Naive thymus-derived CD4-positive, alpha-beta T cell (primary cell): ENCODE measurements around the gene PCDHA6. TPM values are rescaled to one million over a fixed set of nuclear protein-coding genes. Genes with fewer than 3 reads are reported as not detected.

Experiments used
- ATAC-seq: fragments of 150-1000 bp; cut with Tn5 transposase; 2 replicates; pipeline ENCODE4 v1.10.0; 2021; ENCODE audit warnings: mild to moderate bottlenecking, moderate library complexity
- CTCF ChIA-PET: fragments of 350-600 bp; sonication (Branson Sonifier 250); formaldehyde crosslinking; loops from one replicate; lab custom pipeline; 2021; ENCODE audit warnings: antibody characterized with exemption; lab: Charles Lee
- POLR2A ChIA-PET: fragments of 350-600 bp; sonication (Branson Sonifier 250); formaldehyde crosslinking; loops from one replicate; lab custom pipeline; 2021; ENCODE audit warnings: antibody characterized with exemption, inconsistent platforms; lab: Charles Lee
- DNase-seq, 9 donors: peaks; one replicate each; pipeline versions ENCODE4 v3.0.0 to v3.0.0-alpha.2; 2020 to 2022; ENCODE audit warnings: mixed read lengths in 1 of 9
- H3K27ac ChIP-seq: one replicate; pipeline ENCODE4 v1.7.0; 2013; ENCODE audit warnings: mild to moderate bottlenecking, low read depth, low read length, moderate library complexity
- H3K27me3 ChIP-seq, 2 donors: one replicate each; pipeline ENCODE4 v1.7.0; 2013; ENCODE audit warnings: low read length in 2 of 2, mild to moderate bottlenecking in 2 of 2, moderate library complexity in 2 of 2; ENCODE audit not compliant: control insufficient read depth in 2 of 2, insufficient read depth in 2 of 2
- H3K36me3 ChIP-seq, 3 experiments: 1 replicate in 2 of 3; 2 replicates in 1 of 3; pipeline ENCODE4 v1.7.0; 2013; ENCODE audit warnings: low read length in 3 of 3, mild to moderate bottlenecking in 3 of 3, moderate library complexity in 1 of 3; ENCODE audit not compliant: insufficient read depth in 3 of 3, control insufficient read depth in 2 of 3
- H3K4me1 ChIP-seq, 2 donors: one replicate each; pipeline ENCODE4 v1.7.0; 2013; ENCODE audit warnings: low read length in 2 of 2, mild to moderate bottlenecking in 2 of 2, moderate library complexity in 1 of 2; ENCODE audit not compliant: control insufficient read depth in 2 of 2, insufficient read depth in 2 of 2
- H3K4me3 ChIP-seq: 2 replicates; pipeline ENCODE4 v1.7.0; 2013; ENCODE audit warnings: mild to moderate bottlenecking, low read length
- H3K9me3 ChIP-seq, 3 experiments: 1 replicate in 2 of 3; 2 replicates in 1 of 3; pipeline ENCODE4 v1.7.0; 2013; ENCODE audit warnings: low read length in 3 of 3; ENCODE audit not compliant: control insufficient read depth in 2 of 3
- H3K27ac Mint-ChIP-seq, 9 donors: one replicate each; pipeline ENCODE4 v1.8.0; 2020 to 2022; ENCODE audit warnings: mixed read lengths in 9 of 9, mild to moderate bottlenecking in 8 of 9, moderate library complexity in 5 of 9, inconsistent platforms in 2 of 9
- H3K27me3 Mint-ChIP-seq, 5 donors: one replicate each; pipeline ENCODE4 v1.8.0; 2021 to 2022; ENCODE audit warnings: mixed read lengths in 5 of 5, mild to moderate bottlenecking in 1 of 5
- H3K36me3 Mint-ChIP-seq, 5 donors: one replicate each; pipeline ENCODE4 v1.8.0; 2020 to 2022; ENCODE audit warnings: mixed read lengths in 5 of 5, mild to moderate bottlenecking in 3 of 5, inconsistent platforms in 1 of 5
- H3K4me1 Mint-ChIP-seq, 7 donors: one replicate each; pipeline ENCODE4 v1.8.0; 2020 to 2022; ENCODE audit warnings: mixed read lengths in 7 of 7, mild to moderate bottlenecking in 3 of 7, inconsistent platforms in 1 of 7
- H3K4me3 Mint-ChIP-seq, 10 donors: one replicate each; pipeline ENCODE4 v1.8.0; 2020 to 2022; ENCODE audit warnings: mild to moderate bottlenecking in 10 of 10, mixed read lengths in 10 of 10, moderate library complexity in 6 of 10, inconsistent platforms in 2 of 10
- H3K9me3 Mint-ChIP-seq, 11 donors: one replicate each; pipeline ENCODE4 v1.8.0; 2020 to 2022; ENCODE audit warnings: mixed read lengths in 11 of 11, mild to moderate bottlenecking in 4 of 11, inconsistent platforms in 1 of 11, moderate library complexity in 1 of 11
- intact Hi-C, 2 donors: fragments of 100-400 bp; cut with micrococcal nuclease; formaldehyde crosslinking; loops; one replicate each; pipeline ENCODE4 v1.15.1; 2023
- polyA plus RNA-seq, 2 donors: library from polyadenylated mRNA; unstranded; fragments of 300-500 nt; fragmentation: Illumina TruSeq; gene quantifications; one replicate each; pipeline ENCODE4 v1.2.3, GENCODE V29; 2021
- total RNA-seq, 6 experiments: library from RNA in 5 of 6; stranded (reverse) in 5 of 6; gene quantifications; 1 replicate in 5 of 6; 2 replicates in 1 of 6; pipeline ENCODE4 v1.2.3 and lab custom pipeline; 2021 to 2026

PCDHA6 gene
- total and polyA plus RNA-seq, 7 experiments from 2014 or later, result not detected

DNA sequence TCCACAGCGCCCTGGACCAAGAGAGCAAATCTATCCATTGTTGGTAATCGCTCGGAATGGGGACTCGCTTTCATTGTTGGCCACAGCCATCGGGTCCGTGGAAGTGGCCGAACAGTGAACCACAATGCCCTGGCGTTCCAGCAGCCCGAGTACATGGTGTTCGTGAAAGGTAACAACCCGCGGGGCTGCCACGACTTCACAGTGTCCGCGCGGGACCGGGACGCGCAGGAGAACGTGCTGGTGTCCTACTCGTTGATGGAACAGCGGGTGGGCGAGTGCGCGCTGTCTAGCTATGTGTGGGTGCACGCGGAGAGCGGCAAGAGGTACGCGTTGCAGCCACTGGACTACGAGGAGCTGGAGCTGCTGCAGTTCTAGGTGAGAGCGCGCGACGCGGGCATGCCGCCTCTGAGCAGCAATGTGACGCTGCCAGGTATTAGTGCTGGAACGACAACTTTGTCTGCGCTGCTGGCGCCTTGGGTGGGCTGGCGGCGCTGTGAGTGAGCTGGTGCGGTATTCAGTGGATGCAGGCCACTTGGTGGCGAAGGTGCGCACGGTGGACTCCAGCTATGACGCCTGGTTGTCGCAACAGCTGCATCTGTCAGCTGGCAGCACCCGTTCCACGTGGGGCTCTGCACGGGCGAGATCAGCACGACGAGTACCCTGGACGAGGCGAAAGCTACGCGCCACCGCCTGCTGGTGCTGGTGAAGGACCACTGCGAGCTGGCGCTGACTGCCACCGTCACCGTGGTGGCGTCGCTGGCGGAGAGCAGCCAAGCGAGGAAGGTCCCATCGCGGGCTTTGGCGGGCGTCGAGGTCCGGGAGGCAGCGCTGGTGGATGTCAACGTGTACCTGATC is 34.9 kb downstream of the PCDHA6 start:
- Histone ChIP-seq H3K4me3 (no peak overlapping the region), H3K4me1 (no peaks in the 10 kb centered on the region), H3K9me3 (peaks cover 0 to 19% (median 0%) of the 10 kb centered on the region in 3 experiments), H3K27ac (no peak overlapping the region), H3K36me3 (no peaks in the 10 kb centered on the region), H3K27me3 (peaks cover 0 to 9% of the 10 kb centered on the region in 2 donors)
- POLR2A ChIA-PET, result no interaction called here
- CTCF ChIA-PET, result no interaction called here
- DNase-seq, result no peak
- Mint-ChIP-seq H3K36me3 (peaks cover 0 to 8% (median 0%) of the 10 kb centered on the region in 5 donors), H3K9me3 (peaks cover 0 to 59% (median 17%) of the 10 kb centered on the region in 11 donors), H3K4me1 (no peaks in the 10 kb centered on the region), H3K27me3 (peaks cover 0 to 50% (median 44%) of the 10 kb centered on the region in 5 donors), H3K4me3 (no peak overlapping the region), H3K27ac (no peak overlapping the region)
- intact Hi-C loops, result no loop called here
- ATAC-seq, result no peak

DNA sequence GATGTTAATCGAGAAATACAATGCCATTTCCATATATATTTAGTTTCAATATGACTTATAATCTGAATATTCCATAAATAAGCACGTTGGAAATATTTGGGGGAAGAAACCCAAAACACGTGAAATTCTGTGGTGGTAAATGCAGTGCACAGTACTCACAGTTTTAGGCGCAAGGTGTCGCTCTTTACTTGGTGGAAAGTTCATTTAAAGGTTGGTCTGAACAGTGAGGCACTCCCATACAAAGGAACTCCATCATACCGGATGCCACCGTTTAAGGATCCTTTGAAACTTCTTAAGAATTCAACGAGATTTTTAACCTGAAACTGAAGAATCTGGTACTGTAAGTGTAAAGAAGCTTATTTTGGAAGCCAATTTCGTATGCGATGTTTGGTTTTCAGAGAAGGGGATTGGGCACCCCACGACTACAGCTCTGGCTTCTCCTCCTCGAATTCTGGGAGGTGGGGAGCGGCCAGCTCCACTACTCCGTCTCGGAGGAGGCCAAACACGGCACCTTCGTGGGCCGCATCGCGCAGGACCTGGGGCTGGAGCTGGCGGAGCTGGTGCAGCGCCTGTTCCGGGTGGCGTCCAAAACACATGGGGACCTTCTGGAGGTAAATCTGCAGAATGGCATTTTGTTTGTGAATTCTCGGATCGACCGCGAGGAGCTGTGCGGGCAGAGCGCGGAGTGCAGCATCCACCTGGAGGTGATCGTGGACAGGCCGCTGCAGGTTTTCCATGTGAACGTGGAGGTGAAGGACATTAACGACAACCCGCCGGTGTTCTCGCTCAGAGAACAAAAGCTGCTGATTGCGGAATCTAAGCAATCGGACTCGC is 41.2 kb downstream of the PCDHA6 start, which contains the start of gene PCDHA11:
Gene PCDHA11, plus strand, starts transcription at position 237 of the 834 bp plus-strand sequence. Its CDS starts 147 bp downstream, at position 384.
- H3K27me3 Mint-ChIP-seq, result peaks cover 0 to 61% (median 43%) of the 10 kb centered on the region in 5 donors
- H3K4me1 Mint-ChIP-seq, result no peaks in the 10 kb centered on the region
- no peaks in the 10 kb centered on the region for H3K36me3 ChIP-seq
- H3K4me3 Mint-ChIP-seq, result peak within 1 kb of the TSS in 1 of 10 donors; percentile 20
- CTCF ChIA-PET, result no interaction called here
- ATAC-seq, result no peak
- POLR2A ChIA-PET, result no interaction called here
- peaks cover 0 to 14% (median 2%) of the 10 kb centered on the region in 5 donors for H3K36me3 Mint-ChIP-seq
- peaks cover 0 to 19% (median 0%) of the 10 kb centered on the region in 3 experiments for H3K9me3 ChIP-seq
- intact Hi-C loops, result no loop called here
- H3K4me3 ChIP-seq, result no peak within 1 kb of the TSS
- H3K27me3 ChIP-seq, result peaks cover 0 to 16% of the 10 kb centered on the region in 2 donors
- no peaks in the 10 kb centered on the region for H3K4me1 ChIP-seq
- no peak for DNase-seq
- H3K27ac Mint-ChIP-seq, result peak within 1 kb of the TSS in 1 of 9 donors; percentile 33
- H3K9me3 Mint-ChIP-seq, result peaks cover 0 to 63% (median 21%) of the 10 kb centered on the region in 11 donors
- no peak within 1 kb of the TSS for H3K27ac ChIP-seq

DNA sequence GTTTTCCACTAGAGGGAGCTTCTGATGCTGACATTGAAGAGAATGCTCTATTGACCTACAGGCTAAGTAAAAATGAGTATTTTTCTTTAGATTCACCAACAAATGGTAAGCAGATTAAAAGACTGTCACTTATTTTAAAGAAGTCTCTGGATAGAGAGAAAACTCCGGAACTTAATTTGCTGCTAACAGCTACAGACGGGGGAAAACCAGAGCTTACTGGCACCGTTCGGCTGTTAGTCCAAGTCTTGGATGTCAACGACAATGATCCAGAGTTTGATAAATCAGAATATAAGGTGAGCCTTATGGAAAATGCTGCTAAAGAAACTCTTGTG is 41.8 kb downstream of the PCDHA6 start:
- intact Hi-C loops, result no loop called here
- CTCF ChIA-PET, result no interaction called here
- H3K27ac ChIP-seq, result no peak overlapping the region

DNA sequence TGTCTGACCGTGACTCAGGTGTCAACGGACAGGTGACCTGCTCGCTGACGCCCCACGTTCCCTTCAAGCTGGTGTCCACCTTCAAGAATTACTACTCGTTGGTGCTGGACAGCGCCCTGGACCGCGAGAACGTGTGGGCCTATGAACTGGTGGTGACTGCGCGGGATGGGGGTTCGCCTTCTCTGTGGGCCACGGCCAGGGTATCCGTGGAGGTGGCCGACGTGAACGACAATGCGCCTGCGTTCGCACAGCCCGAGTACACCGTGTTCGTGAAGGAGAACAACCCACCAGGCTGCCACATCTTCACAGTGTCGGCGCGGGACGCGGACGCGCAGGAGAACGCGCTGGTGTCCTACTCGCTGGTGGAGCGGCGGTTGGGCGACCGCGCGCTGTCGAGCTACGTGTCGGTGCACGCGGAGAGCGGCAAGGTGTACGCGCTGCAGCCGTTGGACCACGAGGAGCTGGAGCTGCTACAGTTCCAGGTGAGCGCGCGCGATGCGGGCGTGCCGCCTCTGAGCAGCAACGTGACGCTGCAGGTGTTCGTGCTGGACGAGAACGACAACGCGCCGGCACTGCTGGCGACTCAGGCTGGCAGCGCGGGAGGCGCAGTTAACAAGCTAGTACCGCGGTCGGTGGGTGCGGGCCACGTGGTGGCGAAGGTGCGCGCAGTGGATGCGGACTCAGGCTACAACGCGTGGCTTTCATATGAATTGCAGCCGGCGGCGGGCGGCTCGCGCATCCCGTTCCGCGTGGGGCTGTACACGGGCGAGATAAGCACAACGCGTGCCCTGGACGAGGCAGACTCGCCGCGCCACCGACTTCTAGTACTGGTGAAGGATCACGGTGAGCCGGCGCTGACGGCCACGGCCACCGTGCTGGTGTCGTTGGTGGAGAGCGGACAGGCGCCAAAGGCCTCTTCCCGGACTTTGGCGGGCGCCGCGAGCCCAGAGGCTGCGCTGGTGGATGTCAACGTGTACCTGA is 42.8 kb downstream of the PCDHA6 start:
- POLR2A ChIA-PET, result no interaction called here
- H3K9me3 Mint-ChIP-seq, result peaks cover 0 to 71% (median 28%) of the 10 kb centered on the region in 11 donors
- peaks cover 0 to 69% (median 50%) of the 10 kb centered on the region in 5 donors for H3K27me3 Mint-ChIP-seq
- H3K27ac Mint-ChIP-seq, result no peak overlapping the region
- H3K4me3 Mint-ChIP-seq, result no peak overlapping the region
- H3K27ac ChIP-seq, result no peak overlapping the region
- H3K36me3 ChIP-seq, result no peaks in the 10 kb centered on the region
- H3K27me3 ChIP-seq, result peaks cover 0 to 10% of the 10 kb centered on the region in 2 donors
- peaks cover 0 to 10% (median 2%) of the 10 kb centered on the region in 5 donors for H3K36me3 Mint-ChIP-seq
- DNase-seq (no peak), ATAC-seq (no peak)
- no peaks in the 10 kb centered on the region for H3K4me1 Mint-ChIP-seq
- CTCF ChIA-PET, result no interaction called here
- no peak overlapping the region for H3K4me3 ChIP-seq
- intact Hi-C loops, result no loop called here
- no peaks in the 10 kb centered on the region for H3K4me1 ChIP-seq
- H3K9me3 ChIP-seq, result peaks cover 0 to 21% (median 0%) of the 10 kb centered on the region in 3 experiments

More for the DNA sequence above, 41.8 kb downstream of the PCDHA6 start:
- Histone ChIP-seq H3K36me3 (no peaks in the 10 kb centered on the region), H3K4me3 (no peak overlapping the region), H3K4me1 (no peaks in the 10 kb centered on the region), H3K27me3 (peaks cover 0 to 16% of the 10 kb centered on the region in 2 donors), H3K9me3 (peaks cover 0 to 19% (median 0%) of the 10 kb centered on the region in 3 experiments)
- Mint-ChIP-seq H3K36me3 (peaks cover 0 to 11% (median 2%) of the 10 kb centered on the region in 5 donors), H3K4me3 (peak overlapping the region in 1 of 10 donors; percentile 20), H3K4me1 (no peaks in the 10 kb centered on the region), H3K27ac (peak overlapping the region in 1 of 9 donors; percentile 33), H3K27me3 (peaks cover 0 to 63% (median 45%) of the 10 kb centered on the region in 5 donors), H3K9me3 (peaks cover 0 to 65% (median 23%) of the 10 kb centered on the region in 11 donors)
- ATAC-seq (no peak), DNase-seq (no peak)
- POLR2A ChIA-PET, result no interaction called here

DNA sequence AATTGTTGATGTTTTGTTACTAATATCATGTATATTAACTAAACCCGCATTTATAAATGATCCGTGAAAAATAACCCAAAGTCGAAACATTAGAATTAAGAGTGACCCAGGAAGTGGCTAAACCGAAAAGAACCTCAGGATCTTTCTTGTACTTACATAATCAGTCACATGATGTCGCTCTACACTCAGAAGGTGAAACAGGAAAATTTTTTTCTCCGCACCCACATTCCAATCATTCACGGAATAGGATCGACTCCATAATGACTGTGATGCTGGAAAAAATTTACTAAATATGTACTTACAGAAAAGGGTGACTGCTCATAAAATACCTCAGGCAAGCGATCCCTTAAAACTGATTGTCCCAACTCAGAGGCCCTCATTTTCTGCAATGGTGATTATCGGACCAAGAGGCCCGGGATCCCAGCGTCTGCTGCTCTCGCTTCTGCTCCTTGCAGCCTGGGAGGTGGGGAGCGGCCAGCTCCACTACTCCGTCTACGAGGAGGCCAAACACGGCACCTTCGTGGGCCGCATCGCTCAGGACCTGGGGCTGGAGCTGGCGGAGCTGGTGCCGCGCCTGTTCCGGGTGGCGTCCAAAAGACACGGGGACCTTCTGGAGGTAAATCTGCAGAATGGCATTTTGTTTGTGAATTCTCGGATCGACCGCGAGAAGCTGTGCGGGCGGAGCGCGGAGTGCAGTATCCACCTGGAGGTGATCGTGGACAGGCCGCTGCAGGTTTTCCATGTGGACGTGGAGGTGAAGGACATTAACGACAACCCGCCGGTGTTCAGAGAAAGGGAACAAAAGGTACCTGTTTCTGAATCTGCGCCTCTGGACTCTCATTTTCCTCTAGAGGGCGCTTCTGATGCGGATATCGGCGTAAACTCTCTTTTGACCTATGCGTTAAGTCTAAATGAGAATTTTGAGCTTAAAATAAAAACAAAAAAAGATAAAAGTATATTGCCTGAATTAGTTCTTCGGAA is 47.6 kb downstream of the PCDHA6 start, which contains the start of gene PCDHA12:
Gene PCDHA12, plus strand, starts transcription at position 224 of the 981 bp plus-strand sequence. Its CDS starts 165 bp downstream, at position 389.
- peaks cover 0 to 21% (median 0%) of the 10 kb centered on the region in 5 donors for H3K36me3 Mint-ChIP-seq
- peak within 1 kb of the TSS in 1 of 9 donors; percentile 52 for H3K27ac Mint-ChIP-seq
- Histone ChIP-seq H3K36me3 (no peaks in the 10 kb centered on the region), H3K4me3 (no peak within 1 kb of the TSS), H3K27me3 (peaks cover 0 to 4% of the 10 kb centered on the region in 2 donors), H3K27ac (no peak within 1 kb of the TSS), H3K9me3 (peaks cover 0 to 30% (median 0%) of the 10 kb centered on the region in 3 experiments), H3K4me1 (no peaks in the 10 kb centered on the region)
- POLR2A ChIA-PET, result no interaction called here
- peaks cover 0 to 63% (median 61%) of the 10 kb centered on the region in 5 donors for H3K27me3 Mint-ChIP-seq
- intact Hi-C loops, result no loop called here
- CTCF ChIA-PET, result no interaction called here
- peaks cover under 1 to 86% (median 36%) of the 10 kb centered on the region in 11 donors for H3K9me3 Mint-ChIP-seq
- no peaks in the 10 kb centered on the region for H3K4me1 Mint-ChIP-seq
- ATAC-seq, result no peak
- no peak for DNase-seq
- peak within 1 kb of the TSS in 1 of 10 donors; percentile 20 for H3K4me3 Mint-ChIP-seq
